T-helper 2 cell (primary cell): ENCODE data around the gene WDR20.
"Not testable (repeated sequence)": the region's sequence is repeated elsewhere in the genome, so short reads cannot be mapped to it uniquely, and the experiment has no call there.

Experiments
- DNase-seq, 5 experiments: peaks; one replicate each; pipeline versions ENCODE4 v3.0.0 to v3.0.0-alpha.2; 2012 to 2022

Gene WDR20

DNA sequence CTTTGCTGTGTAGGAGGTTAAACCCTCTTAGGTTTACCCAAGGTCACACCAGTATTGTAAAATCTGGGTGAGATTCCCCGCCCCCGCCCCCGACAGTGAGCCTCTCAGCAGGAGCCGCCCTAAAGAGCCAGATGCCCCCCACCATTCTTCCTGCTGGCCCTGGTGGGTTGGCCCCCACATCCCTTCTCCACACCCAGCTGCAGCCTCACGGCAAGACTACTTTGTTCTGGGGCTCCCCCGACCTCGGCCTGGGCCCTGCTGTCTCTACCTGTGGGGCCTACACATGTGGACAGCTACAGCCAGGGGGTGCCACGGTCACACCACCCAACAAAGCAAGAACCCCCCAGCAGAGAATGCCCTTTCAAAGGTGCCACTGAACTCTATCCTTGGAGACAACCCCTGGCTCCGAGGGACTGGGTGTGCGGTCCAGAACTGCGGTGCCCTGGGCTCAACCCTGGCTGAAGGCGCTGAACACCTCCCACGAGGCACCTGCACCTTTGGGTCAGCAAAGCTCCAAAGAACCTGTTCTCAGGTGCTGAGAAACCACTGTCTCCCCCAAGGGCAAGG is 82.4 kb downstream of the WDR20 start:
- no peak for DNase-seq

DNA sequence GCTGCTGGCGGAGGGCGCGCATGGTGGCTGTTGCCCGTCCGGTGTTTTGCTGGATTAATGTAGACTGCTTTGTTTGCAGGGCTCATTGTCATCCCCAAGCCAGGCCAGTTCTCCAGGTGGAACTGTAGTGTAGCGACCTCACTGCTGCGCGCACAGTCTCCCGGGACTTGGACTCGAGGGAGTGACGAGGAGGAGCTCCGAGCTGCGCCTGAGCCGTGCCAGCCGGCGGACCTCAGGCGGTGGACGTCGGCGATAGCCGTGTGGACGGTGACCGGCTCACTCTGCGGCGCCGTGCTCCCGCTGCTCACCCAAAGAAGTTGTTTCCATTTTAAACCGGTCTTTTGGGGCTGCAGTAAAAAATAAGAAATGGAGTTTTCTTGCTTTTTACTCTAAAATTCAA is 83.1 kb downstream of the WDR20 start:
- no peak for DNase-seq

DNA sequence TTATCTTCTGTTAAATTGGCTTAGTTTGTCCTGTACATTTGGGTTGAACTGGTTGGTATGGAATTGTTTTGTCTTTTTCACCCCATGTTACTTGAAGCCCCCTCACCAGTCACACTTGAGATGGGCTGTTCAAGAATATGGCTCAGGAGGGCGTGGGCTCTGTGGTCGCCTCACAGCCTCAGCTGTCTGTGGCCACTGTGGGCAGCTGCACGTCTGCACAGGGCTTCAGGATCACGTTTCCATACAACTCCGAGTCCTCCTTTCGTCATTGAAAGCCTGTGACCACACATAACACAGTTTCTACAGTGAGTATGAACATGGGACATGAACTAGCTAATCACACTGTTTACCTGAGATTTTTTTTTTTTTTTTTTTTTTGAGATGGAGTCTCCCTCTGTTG is 84.0 kb downstream of the WDR20 start:
- no peak for DNase-seq

DNA sequence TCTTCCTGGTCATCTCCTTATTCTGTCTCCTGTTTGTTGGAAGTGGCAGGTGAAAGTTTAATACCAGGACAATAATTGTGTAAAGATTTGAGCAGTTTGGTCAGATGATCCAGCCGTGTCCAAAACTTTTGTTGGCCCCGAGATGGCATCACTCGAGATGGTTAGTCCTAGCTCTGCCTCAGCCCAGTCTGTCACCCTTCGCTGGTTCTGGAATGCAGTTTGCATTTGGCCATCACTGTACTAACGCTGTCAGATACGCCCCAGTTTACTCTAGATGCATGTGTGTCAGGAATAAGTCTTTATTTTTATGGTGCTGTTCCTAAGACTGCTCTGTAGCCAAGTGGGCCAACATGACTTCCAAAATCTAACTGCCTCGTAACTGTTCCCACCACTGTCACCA is 85.7 kb downstream of the WDR20 start:
- DNase-seq: no peak

DNA sequence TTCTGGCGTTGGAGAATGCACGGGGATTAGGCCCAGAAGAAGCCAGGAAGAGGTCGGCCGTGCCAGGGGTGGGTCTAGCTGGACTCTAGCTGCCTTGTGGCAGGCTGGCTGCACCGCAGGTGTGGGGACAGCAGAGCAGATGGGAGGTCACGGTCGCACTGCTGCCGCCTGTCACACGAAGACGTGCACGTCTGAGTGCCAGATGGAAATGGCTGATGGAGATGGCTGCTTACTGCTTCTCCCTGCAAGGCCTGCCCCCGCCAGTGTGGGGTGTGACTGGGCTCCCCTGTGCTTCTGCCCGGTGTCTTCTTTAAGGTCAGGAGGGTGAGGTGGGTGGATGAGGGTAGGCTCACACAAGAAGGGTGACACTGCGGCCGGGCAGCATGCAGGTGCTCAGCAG is 86.2 kb downstream of the WDR20 start:
- no peak for DNase-seq

DNA sequence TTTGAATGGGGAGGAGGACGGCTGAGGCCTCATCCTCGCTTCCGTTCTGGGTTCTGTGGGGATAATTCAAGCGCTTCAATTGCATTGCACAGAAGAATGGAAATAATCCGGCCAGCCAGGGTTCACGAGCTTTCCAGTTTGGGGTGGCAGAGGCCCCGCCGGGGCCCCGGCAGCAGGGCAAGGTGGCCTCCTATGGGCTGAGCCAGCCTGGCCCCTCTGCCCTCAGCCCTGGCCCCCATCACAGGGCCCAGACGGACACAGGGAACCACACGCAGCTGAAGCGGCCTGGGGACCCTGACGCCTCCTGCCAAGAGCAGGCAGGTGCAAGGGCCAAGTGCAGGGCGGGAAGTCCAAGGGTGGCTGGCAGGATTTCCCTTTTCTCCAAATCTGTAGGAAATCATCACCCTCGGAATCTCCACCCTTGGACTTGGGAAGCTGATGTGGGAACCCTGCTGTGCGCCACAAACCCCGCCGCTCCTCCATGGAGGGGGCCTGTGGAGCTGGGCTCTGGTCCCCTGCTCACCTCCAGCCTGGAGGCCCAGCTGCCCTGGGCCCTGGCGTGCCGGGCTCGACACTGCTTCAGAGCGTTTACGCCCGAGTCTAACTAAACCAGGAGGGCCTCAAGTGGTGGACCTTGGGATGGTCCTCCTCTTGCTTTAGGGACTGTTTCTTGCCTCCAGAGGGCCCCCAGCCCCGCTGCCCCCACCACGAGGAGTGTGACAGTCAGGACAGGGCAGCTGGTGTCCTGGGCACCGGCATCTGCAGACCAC is 86.8 kb downstream of the WDR20 start:
- no peak for DNase-seq

DNA sequence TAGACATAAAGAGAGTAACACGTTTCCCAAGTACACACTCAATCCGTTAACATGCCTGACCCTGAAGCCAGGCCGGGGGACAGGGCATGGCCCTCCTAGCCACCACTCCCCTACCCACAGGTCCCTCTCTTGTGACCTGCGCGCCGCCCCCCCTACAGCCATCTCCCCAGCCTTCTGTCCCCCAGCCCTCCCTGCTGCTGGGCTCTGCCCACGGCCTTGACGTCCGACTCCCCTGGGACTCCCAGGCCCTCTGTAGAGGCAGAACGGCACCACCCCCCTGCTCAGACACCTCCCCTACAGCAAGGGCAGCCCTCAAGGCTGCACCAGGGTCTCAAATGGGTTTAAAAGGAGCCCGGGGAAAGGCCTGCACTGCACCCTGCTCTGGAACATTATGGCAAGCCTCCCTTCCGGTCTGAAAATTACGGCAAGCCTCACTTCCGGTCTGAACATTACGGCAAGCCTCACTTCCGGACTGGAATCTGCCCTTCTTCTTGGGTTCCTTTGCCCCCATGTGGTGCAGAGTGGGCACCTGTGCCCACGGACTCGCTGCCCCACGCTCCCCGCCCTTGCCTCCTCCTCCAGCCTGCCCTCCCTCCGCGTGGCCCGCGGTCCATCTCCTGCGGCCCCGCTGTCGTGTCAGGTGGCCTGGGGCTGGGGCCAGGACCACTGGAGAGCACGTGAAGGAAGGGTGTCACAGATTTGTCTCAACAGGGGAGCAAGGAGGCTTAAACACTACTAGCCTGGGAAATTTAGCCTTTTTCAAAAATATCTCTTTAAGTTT is 87.7 kb downstream of the WDR20 start:
- DNase-seq: no peak

DNA sequence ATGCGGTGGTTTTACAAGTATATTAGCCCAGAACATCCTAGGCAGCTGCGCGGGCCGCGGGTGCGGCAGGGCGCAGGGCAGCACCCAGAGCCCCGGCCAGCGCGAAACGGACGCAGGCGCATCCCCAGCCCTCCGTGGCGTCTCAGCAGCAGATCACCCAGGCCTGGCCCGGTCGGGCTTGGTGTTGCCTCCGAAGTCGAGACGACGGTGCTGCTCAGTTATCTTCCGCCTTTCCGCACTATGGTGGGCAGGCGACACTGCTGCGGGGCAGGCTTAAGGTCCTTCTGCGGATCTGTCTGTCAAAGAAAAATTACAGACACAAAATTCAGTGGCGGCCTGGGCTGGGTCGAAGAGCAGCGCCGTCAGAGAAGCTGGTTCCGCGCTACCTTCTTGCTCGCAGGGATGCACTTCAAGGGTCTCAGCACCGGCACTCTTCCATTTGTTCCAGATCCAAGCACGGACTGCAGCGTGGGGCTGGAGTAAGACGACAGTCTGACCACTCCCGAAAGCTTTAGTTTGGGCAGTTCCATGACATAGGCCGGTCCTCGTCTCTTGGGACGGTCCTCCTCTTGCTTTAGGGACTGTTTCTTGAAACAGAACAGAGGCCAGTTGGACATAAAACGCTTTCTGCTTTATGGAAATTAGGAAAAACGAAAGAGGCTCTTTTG is 89.5 kb downstream of the WDR20 start:
- DNase-seq: no peak

DNA sequence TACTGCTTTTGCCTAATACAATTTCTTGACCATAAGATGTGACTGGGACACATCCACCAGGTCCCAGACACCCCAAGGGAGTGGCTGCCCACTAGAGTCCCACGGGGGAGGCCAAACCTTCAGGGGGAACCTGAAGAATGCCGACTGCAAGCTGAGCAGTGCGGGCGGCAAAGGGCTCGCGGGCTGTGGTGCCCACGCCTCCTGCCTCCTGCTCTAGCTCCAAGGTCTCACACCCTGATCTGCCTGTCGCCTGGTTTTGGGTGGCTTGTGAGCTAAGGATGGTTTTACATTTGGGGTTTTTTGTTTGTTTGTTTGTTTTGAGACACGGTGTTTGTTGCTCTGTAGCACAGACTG is 90.0 kb downstream of the WDR20 start:
- DNase-seq: no peak

DNA sequence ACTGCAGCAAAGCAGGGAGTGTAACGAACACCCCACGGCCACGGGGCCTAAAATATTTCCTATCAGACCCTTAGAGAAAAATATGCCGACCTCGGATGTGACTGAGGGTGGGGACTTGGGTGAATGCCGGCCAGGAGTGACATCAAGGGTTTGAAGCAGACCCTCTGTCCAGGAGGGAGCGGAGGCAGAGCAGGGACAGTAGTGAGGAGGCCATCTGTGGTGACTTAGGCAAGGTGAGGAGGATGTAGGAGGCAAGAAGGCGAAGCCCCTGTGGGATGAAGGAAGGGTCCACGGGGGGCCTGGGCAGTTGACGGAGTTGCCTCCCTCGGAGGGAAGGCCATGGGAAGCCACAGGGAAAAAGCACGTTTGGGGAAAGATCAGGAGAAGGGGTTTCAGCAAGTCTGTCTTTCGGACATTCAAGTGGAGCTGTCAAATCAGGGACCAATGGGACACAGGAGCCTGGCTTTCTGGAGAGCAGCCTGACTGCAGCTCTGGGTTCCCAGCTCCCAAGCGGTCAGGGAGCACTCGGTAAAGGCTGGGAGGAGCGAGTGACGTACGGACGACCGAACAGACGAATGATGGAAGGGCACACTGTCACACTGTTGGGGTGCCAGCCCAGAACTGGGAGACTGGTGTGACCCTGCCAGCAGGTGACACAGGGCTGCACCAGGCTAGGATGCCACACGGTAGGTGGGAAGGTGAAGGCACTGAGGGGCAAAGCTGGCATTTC is 90.9 kb downstream of the WDR20 start:
- DNase-seq: no peak

DNA sequence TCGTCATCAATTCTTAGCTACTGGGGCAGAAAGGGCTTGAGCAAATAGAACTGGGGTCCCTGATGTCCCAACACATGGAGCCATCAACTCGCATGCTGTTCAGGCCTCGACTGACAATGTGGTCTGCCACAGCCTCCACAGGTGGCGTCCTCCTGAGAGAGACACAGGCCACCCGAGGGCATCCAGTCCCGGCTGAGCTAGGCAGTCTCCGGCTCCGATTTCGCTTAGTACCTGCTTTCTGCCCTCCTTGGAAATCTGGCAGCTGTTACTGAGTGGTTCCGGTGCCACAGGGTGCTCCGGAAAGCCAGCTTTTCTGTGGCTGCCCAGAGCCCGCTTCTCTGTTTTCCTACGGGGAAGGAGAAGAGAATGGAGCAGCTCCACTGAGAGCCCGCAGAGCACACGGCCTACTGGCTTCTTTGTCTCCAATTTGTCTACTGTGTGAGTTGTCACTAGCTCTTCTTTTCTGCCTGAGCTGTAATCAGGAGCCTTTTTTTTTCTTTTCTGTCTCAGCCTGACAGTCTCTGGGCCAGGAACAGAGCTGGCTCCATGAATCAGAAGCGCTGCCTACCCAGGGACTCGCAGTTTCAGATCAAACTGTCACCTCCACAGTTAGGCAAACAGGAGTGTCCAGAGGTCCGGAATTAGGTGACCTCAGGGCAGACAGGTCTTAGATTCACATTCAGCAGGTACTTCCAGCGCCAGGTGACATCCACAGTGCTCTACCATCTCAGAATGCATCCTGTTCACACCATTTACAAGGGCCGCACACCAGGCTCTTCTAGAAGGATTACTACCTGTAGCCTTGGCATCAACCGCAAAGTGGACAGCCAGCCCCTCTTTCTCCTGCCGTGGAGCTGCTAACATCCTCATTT is 92.0 kb downstream of the WDR20 start:
- DNase-seq: no peak

DNA sequence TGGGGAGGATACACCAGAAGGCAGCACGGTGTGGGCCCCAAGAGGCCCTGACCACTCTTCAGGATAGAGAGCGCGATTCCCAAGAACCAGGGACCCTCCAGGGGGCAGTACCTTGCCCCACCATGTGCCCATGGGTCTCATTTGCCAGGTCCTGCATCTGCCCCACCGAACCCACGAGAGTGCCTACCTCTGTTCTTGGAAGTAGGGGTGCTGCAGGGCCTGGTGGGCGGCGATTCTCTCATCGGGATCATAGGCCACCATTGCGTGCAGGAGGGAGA is 92.6 kb downstream of the WDR20 start:
- DNase-seq: no peak

DNA sequence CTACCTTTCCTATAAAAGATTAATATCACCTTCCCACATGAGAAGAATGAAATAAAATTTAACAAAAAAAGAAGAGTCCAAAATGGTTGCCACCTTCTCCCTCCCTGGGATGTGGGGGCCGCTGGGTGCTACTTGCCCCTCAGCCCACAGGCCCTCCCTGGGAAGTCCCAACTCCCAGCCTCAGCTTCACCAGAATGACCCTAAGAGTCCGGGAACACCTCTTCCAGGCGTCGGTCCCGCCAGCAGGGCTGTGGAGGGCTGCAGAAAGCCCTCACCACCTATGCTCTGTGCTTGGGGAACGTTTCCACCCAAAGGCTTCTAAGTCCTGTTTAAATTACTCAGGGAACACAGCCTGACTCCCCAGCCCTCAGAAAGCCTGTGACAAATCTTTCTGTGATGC is 93.4 kb downstream of the WDR20 start:
- DNase-seq: no peak

DNA sequence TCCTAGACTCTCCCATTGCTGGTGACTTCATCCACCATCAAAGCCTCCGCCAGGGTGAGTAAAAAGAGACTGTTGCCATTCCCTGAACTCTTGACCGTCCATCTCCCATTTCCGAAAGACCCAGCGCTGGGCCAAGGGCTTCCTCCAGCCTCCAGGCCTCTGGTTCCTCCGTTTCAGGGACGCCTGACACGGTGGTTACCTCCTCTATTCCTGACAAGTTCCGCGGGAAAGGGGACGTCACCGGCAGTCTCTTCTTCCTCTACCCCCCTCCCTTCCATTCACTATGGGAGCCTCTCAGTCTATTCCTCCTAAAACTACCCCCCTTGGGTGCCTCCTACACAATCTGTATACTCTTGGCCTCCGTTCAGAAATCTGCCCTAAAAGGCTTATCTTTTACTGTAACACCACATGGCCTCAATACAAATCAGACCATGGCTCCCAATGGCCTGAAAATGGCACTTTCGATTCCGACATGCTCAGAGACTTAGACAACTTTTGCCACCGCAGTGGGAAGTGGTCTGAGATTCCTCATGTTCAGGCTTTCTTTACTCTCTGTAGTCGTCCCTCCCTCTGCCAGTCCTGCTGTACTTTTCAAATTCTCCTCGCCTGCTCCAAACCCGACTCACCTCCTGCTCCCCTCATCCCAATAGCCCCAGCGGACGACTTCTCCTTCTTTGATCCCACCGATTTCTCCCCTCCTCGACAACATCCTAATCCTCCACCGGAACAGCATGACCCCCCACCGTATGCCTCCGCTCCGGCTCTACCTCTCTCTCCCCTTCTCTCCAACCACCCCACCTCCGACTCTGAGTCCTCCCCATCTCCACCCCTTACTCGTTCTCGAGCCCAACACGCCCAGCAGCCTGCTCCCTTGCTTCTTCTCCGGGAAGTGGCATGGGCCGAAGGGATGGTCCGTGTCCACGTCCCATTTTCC is 94.9 kb downstream of the WDR20 start:
- DNase-seq: no peak

DNA sequence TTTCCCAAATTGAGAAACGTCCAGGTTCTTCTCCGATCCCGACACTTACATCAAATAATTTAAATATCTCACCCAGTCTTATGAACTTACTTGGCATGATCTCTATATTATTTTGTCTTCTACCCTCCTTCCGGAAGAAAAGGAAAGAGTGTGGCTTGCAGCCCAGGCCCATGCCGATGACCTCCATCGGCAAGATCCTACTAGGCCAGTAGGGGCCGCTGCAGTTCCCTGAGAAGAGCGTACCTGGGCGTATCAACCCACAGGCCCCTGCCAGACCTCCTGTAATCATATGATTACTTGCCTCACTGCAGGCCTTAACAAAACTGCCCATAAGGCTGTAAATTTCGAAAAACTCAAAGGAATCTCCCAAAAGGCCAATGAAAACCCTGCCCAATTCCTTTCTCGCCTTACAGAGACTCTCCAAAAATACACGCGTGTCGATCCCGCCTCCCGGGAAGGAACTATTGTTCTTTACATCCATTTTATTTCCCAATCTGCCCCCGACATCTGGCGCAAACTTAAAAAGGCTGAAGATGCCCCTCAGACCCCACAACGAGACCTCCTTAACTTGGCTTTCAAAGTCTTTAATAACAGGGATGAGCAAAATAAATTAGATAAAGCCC is 95.7 kb downstream of the WDR20 start:
- DNase-seq: peak; percentile 39 to 75 (median 59)

DNA sequence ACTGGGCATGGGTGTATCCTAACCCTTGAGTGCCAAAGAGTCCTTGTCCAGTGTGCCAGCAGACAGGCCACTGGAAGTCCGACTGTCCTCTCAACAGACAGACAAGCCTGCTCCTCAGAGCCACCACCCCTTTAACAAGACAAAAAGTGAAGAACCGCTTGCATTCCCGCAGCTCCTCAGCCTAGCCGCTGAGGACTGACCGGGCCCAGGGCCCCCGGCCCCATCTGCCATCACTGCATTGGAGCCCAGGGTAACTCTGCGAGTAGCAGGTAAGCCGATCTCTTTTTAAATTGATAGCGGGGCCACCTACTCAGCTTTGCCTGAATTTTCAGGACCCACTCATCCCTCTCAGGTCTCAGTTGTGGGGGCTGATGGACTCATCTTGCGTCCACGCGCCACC is 96.3 kb downstream of the WDR20 start:
- no peak for DNase-seq

DNA sequence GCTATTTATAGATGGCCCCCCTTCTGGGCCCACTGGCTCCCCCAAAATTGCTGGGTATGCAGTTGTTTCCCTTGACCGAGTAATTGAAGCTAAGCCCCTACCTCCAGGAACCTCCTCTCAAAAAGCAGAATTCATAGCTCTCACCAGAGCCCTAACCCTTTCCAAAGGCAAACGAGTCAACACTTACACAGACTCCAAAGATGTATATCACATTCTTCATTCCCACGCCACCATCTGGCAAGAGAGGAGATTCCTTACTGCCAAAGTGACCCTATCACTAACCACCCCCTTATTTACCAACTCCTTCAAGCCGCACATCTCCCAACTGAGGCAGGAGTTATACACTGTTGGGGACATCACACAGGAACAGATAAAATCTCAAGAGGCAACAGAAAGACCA is 98.4 kb downstream of the WDR20 start:
- DNase-seq: no peak

DNA sequence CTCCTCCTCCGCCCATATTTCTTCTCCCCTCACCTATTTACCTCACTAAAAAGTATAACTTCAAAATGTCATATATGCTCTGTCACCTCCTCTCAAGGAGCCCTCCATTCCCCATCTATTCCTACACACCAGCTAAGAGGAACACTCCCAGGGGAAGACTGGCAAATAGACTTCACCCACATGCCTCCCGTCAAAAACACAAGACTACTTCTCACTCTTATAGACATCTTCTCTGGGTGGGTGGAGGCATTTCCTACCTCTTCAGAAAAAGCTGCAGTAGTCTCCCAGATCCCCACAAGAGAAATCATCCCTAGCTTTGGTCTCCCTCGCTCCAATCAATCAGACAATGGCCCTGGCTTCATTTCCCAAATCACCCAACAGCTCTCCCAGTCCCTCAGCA is 99.1 kb downstream of the WDR20 start:
- DNase-seq: no peak

DNA sequence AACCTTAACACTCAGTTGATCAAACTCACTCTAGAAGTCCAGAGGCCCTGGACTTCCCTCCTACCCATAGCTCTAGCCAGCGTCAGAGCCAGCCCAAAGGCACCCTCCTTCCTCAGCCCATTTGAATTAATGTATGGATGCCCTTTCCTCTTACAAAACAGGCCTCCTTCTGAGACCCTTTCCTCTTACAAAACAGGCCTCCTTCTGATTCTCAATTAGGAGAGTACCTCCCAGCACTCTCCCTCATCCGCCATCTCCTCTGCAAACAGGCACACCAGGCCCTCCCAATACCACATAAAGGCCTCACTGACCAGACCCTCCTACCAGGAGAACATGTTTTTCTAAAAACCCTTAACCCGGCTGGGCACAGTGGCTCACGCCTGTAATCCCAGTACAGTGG is 99.5 kb downstream of the WDR20 start:
- no peak for DNase-seq

DNA sequence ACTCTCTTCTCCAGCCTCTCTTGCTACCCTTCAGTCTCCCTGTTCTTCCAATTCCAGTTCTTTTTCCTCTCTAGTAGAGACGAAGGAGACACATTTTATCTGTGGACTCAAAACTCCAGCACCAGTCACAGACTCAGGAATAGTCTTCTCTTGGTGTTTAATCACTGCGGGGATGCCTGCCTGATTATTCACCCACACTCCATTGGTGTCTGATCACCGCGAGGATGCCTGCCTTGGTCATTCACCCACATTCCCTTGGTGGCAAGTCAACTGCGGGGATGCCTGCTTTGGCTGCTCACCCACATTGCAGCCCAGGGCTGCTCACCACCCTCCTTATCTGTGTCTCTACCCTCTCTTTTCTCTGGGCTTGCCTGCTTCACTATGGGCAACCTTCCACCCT is 100.8 kb downstream of the WDR20 start:
- DNase-seq: not testable (repeated sequence)

DNA sequence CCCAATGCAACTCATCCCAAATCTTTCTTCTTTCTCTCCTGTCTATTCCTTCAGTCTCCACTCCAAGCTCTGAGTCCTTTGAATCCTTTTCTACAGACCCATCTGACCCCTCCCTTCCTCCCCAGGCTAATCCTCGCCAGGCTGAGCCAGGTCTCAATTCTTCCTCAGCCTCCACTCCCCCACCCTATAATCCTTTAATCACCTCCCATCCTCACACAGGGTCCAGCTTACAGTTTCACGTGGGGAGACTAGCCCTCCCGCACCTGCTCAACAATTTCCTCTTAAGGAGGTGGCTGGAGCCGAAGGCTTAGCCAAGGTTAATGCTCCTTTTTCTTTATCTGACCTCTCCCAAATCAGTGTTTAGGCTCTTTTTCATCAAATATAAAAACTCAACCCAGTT is 101.5 kb downstream of the WDR20 start:
- no peak for DNase-seq
